Transverse colon (tissue), 4 donors: ENCODE data around the gene CRIP2.

ENCODE experiments used
- CTCF ChIP-seq, 5 experiments: fragments of 200-600 bp in 3 of 5; fragments of 450-650 bp in 2 of 5; sonication (generic) in 3 of 5; IDR thresholded peaks; 1 replicate in 2 of 5; 2 replicates in 3 of 5; pipeline ENCODE4 v1.5.1; 2016 to 2017; ENCODE audit warnings: antibody characterized with exemption in 5 of 5, inconsistent platforms in 3 of 5, mild to moderate bottlenecking in 2 of 5, moderate library complexity in 1 of 5
- POLR2A ChIP-seq: fragments of 450-650 bp; IDR thresholded peaks from one replicate; pipeline ENCODE4 v1.6.1; 2016; ENCODE audit warnings: antibody characterized with exemption, mild to moderate bottlenecking, moderate library complexity
- POLR2AphosphoS5 ChIP-seq, 3 donors: sonication (generic); formaldehyde crosslinking; IDR thresholded peaks; one replicate each; pipeline ENCODE4 v1.6.1; 2016; ENCODE audit warnings: antibody characterized with exemption in 3 of 3

GRCh38 chr14:105476097-105476830, 1.6 kb downstream of the CRIP2 start:
- TF ChIP-seq POLR2A (no peak), CTCF (IDR thresholded peaks at IDR 0.05) (no peak), POLR2AphosphoS5 (IDR thresholded peaks at IDR 0.05) (peak in 2 of 3 donors; percentile 9 to 25)
